GM19463 (cell line): ENCODE results near the gene ZNF584.
"Not testable (repeated sequence)": the region's sequence is repeated elsewhere in the genome, so short reads cannot be mapped to it uniquely, and the experiment has no call there.

Source experiments
- ATAC-seq: cut with Tn5 transposase; IDR thresholded peaks from one replicate; pipeline ENCODE4 v1.9.1; 2021; ENCODE audit warnings: mild to moderate bottlenecking, moderate library complexity; ENCODE audit not compliant: unreplicated experiment

ZNF584 gene

DNA sequence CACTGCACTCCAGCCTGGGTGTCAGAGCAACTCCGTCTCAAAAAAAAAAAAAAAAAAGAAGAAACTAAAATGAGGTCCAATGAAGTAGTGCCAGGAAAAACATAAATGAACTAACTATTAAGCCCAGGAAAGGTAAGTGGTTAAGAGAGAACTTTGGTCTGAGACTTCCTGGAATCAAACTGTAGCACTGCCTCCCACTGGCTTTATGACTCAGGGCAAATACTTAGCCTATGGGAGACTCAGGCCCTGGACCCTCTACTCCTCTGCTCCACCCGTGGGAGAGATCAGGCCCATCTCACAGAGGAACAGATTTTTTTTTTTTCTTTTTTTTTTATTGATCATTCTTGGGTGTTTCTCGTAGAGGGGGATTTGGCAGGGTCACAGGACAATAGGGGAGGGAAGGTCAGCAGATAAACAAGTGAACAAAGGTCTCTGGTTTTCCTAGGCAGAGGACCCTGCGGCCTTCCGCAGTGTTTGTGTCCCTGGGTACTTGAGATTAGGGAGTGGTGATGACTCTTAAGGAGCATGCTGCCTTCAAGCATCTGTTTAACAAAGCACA is 4.5 kb upstream of the ZNF584 start:
- ATAC-seq = not testable (repeated sequence)

DNA sequence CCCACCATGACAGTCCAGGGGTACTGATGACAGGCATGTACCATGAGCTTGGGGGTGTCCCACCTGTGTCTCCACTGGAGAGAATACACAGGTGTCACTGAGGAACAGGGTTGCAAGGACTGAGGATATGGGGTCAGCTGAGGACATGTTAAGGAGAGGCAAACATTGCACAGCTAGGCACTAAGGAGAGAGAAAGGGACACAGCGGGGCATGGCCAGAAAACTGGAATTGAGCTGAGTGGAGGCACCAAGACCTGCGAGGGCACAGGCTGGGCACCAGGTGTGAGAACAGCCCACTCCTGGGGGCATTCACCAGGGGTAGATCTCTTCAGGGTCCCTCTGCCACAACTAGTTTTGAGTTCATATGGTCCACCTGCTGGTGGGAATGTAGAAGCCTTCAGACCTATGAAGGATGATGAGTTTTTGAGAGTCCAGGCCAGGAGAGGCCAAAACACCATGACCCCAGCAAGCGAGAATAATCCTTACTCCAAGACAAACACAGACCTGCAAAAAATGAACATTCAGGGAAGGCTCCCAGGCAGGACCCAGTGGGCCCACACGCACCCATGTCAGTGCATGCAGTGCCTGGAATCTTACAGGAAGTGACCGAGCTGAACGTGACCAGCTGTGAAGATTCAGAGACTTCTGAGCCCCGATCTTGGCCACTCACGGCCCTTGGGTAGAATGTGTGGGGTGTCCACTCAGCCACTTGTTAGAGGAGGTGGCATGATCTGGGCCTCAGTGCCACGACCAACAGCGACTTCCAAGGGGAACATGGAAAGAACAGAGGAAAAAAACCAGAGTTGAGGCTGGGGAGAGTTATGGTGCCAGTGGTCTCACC is 1.4 kb upstream of the ZNF584 start:
- no peak for ATAC-seq

DNA sequence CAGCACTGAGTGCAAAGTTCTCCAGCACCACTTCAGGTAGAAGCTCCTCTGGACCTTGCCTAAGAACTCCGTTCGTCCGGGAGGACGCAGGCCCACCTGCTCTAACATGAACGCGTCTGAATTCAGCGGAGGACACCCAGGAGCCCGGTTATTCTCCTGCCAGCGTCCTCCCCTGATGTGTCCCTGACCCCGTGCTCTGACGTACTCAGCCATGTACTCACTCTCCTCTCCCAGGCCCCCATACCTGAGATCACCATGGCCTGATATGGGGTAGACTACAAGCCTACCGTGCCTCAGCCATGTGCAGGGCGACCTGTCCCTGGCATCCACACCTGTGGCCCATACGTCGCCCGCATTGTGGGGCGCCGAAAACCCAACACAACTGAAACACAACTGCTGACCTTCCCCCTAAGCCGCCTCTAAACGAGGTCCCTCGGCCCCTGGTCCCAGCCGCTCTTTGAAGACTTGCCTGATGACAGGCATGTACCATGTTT is 744 bp upstream of the ZNF584 start:
- no peak for ATAC-seq

DNA sequence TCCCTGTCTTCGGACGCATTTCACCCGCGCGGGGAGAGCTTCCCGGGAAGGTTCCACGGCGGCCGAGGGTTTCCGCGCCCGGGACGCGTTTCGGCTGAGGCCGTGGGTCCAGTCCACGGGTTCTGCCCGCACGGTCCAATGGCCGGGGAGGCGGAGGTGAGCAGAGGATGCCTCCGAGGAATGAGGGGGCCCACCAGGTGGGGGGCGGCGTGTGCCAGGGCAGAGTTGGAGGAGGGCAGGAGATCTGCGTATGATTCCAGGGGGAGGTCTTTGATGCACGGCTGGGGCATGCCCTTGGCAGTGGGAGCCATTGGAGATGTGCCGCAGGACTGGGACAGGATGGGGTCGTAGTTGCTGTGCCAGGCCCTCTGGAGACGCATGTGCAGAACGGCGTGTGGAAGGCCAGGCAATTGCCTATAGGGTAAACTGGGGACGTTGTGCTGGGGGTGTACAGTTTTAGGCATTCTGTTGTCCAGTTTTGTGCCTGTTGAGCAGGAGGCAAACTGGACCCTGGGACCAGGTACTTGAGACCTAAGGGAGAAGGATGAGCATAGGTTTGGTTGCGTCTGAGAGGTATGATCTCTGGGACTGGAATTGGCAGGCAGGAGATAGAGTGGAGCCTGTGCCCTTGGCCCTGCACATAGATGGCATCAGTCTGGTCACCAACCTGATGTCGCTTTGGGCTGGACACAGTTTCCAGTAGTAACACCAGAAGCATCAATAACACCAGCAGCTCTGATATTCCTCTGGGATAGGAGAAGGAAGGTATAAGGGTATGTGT is 751 bp downstream of the ZNF584 start:
- ATAC-seq = no peak

DNA sequence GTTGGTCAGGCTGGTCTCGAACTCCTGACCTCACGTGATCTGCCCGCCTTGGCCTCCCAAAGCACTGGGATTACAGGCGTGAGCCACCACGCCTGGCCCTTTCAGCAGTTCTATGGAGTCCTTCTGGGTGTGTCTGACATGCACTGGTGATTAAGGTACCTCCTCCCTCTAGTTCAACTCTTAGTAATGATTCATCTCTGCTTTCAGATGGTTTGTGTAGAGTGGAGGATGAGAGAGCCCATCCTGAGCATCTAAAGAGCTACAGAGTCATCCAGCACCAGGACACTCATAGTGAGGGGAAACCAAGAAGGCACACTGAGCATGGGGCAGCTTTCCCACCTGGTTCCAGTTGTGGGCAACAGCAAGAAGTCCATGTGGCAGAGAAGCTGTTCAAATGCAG is 8.2 kb downstream of the ZNF584 start:
- ATAC-seq = no peak

DNA sequence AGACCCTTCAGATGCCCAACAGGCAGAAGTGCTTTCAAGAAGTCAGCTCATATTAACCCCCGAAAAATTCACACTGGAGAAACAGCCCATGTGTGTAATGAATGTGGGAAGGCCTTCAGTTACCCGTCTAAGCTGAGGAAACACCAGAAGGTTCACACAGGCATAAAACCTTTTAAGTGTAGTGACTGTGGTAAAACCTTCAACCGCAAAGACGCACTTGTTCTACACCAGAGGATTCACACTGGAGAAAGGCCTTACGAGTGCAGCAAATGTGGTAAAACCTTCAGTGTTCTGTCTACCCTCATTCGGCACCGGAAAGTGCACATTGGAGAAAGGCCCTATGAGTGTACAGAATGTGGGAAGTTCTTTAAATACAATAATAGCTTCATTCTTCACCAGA is 8.6 kb downstream of the ZNF584 start:
- no peak for ATAC-seq

DNA sequence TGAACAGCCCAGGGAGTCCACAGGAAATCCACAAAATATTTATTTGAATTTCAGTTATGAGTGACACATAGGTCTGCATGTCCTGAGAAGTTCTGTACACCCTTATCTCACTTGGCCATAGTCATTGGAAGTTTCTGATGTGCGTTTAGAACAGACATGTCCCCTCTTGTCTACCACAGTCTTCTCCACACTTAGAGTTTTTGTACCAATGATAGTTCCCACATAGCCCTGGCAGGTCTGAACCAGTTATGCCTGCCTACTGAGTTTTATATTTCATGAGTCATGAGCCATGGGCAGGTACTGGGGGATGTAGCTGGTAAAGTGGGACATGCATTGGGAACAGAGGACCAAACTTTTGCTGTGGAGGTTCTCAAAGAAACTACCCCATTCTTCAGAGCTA is 20.2 kb downstream of the ZNF584 start:
- ATAC-seq = no peak

DNA sequence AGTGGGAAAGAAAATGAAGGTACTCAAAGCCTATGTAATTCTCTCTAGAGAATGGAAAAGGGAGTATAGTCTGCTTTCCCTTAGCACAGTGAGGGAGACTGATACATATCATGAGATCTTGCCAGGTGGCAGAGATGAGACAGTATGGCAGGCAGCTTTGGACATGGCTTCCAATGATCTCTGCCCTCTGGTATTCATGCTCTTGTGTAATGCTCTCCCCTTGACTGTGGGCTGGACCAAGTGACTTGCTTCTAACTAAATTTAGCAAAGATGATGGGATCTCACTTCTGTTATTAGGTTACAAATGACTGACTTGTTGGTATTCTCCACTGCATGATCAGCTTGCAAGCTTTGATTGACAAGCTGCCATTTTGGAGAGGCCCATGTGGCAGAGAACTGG is 21.3 kb downstream of the ZNF584 start:
- ATAC-seq = no peak

DNA sequence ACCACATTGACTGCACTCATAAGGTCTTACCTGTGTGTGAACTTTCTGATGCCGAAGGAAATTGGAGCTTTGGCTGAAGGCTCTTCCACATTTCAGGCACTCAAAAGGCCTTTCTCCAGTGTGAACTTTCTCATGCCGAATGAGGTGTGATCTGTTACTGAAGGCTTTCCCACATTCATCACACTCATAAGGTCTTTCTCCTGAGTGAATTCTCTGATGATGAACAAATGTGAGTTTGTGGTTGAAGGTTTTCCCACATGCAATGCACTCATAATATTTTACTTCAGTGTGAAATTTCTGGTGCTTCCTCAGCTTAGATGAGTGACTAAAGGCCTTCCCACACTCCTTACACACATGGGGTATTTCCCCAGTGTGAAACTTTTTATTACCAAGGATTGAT is 25.8 kb downstream of the ZNF584 start:
- no peak for ATAC-seq

DNA sequence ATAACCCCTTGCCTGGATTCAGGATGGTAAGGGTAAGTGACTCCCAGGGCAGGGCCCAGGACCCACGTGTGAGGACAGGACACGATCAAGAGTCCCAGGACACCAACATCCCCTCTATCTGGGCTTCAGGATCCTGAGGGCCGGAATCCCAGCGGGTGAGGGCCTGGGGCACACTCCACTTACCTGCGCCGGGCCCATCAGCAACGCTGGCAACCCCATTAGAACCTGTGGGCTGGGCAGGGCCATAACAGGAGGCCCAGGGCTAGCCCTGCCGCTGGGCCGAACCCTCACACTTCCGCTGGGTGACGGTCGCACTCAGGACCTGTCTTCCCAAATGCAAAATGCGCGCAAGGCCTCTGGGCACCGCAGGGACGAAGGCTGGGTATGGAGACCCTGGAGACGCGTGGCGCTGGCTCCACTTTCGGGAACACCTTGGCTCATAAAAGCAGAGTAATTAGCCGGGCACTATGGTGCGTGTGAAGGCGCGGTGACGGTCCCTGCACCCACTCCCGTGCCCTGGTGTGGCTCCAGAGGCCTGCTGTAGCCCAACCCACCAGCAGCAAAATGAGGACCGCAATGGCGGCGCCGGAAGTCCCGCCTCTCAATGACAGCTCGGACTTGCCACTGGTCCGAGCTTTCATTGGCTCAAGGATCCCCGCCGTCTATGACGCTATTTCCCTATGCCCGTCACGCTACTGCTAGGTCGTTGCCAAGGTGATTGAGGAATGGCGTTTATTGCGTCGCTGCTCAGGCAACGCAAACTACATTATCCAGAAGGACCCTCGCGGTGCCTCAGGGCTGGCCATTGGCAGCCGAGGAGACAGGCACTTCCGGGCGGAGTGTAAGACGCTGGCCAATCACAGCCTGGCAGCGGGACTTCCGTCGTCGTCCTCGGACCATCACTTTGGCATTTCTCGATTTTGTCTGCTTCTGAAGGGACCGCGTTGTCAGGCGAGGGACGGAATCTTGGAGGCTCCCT is 31.4 kb downstream of the ZNF584 start, which contains the start of gene ZNF132:
TSS of gene ZNF132 (minus strand) at position 578 of the 979 bp plus-strand sequence. CDS start at position 246, 332 bp downstream.
- ATAC-seq = peak; percentile 95

DNA sequence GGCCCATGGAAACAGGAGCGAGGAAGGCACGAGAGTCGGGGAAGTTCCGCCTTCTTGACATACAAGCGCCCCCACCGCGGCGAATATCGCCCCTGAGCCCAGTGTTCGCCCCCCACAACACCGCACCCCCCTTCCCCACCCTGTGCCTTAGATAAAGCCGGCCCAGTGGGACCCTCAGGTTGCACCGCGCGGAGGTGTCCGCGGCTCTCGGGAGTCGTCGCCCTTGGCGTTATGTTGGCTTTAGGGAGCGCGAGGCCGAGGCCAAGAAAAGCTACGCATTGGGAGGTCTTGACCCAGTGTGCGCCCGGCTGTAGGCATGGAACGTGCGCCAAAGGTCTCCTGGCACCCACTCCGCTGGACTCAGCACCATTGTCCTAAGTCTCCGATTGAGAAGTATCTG is 32.1 kb downstream of the ZNF584 start:
- ATAC-seq = no peak

DNA sequence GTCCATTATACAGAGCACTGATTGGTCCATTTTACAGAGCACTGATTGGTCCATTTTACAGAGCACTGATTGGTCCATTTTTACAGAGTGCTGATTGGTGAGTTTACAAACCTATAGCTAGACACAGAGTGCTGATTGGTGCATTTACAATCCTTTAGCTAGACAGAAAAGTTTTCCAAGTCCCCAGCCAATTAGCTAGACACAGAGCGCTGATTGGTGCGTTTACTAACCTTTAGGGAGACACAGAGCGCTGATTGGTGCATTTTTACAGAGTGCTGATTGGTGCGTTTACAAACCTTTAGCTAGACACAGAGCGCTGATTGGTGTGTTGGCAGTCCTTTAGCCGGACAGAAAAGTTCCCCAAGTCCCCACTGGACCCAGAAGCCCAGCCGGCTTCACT is 34.5 kb downstream of the ZNF584 start:
- ATAC-seq = not testable (repeated sequence)

DNA sequence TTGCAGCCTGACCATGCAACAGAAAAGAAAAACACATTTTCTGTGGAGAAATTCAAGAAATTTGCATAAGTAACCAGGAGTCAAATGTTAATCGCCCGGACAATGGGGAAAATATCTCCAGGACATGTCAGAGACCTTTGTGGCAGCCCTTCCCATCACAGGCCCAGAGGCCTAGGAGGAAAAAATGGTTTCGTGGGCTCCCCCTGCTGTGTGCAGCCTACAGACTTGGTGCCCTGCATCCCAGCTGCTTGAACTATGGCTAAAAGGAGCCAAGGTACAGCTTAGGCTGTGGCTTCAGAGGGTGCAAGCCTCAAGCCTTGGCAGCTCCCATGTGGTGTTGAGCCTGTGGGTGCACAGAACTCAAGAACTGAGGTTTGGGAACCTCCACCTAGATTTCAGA is 40.4 kb downstream of the ZNF584 start:
- not testable (repeated sequence) for ATAC-seq

DNA sequence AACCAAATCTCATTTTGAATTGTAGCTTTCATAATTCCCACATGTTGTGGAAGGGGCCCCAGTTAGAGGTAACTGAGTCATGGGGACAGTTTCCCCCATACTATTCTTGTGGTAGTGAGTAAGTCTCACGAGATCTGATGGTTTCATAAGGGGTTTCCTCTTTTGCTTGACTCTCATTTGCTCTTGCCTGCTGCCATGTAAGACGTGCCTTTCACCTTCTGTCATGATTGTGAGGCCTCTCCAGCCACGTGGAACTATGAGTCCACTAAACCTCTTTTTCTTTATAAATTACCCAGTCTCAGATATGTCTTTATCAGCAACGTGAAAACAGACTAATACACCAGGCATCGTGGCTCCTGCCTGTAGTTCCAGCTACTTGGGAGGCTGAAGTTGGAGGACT is 41.5 kb downstream of the ZNF584 start:
- not testable (repeated sequence) for ATAC-seq

DNA sequence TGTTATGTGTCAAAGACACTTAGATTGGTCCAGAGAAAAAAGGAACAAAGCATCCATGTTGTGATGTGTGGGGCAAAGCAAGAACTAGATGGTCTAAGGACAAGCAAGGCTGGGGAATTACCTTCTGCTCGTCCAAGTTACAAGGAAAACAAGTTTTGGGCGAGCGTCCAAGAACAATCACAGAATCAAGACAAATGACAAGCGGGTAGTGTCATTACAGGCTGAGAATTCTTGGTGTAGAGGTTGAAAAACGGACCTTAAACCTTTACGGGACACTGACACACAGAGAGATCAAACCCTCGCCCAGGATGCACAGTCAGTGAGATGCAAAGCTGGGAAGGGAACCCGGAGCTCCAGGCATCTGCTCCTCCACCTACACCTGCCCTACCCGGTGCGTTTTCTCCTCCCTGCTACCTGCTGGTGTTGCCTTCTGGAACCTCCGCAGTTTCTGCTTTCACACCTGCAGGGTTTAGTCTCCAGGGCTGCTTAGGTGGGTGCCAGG is 42.5 kb downstream of the ZNF584 start:
- ATAC-seq = peak; percentile 7

DNA sequence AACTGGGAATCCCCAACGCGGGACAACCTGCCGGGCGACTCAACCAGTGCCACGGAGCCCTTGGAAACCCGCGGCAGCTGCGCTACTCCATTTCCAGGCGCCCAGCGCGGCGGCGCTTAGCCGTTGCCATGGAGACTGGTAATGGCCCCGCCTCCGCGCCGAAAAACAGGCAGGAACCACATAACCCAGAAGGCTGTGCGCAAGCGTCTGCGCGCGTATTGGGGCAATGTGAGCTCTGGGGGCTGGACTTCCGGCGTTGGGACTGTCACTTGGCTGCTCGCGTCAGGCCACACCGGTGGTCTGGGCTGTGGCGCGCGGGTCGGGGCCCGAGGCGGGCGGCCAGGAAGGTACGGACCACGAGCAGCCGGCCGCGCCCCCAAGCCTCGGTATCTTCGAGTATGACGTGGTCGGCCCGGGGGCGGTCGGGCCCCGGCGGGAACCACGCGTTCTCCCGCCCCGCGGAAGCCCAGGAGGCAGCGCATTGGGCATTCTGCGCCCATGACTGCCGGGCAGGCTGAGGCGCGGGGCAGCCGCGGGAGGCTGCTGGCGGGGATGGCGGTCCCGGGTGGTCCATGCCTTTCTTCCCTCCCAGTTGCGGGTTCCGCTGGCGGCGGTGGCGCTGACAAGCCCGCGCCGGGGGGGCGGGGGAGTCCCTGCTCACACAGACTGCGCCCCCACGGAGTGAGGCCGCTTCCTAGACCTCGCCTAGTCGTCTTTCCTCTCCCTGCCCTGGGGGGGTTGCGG is 43.1 kb downstream of the ZNF584 start, which contains the start of gene ZNF324B:
TSS of gene ZNF324B (plus strand) at position 265 of the 744 bp plus-strand sequence. CDS start 2,080 bp downstream, outside the sequence.
- ATAC-seq = peak; percentile 97

DNA sequence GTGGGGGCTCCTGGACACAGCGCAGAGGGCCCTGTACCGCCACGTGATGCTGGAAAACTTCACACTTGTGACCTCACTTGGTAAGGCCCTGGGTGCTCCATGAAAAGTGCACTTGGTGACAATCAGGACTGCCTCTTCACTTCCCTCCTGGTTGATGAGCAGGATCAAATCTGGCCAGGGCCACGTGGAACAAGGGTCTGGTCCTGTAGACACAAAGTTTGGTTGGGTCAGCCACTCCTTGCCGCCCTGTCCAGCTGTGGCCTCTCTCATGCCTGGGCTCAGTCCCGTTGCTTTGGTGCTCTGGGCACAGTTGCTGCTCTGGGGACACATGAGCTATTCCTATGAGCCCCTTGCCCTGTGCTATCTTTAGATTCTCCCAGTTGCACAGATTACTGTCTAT is 45.3 kb downstream of the ZNF584 start:
- ATAC-seq = no peak

DNA sequence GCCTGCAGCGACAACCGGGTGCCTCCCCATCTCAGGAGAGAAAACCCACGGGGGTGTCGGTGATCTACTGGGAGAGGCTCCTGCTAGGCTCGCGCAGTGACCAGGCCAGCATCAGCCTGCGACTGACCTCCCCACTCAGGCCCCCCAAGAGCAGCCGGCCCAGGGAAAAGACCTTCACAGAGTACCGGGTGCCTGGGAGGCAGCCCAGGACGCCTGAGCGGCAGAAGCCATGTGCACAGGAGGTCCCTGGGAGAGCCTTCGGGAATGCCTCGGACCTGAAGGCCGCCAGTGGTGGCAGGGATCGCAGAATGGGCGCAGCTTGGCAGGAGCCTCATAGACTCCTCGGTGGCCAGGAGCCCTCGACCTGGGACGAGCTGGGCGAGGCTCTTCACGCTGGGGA is 46.9 kb downstream of the ZNF584 start:
- ATAC-seq = no peak

DNA sequence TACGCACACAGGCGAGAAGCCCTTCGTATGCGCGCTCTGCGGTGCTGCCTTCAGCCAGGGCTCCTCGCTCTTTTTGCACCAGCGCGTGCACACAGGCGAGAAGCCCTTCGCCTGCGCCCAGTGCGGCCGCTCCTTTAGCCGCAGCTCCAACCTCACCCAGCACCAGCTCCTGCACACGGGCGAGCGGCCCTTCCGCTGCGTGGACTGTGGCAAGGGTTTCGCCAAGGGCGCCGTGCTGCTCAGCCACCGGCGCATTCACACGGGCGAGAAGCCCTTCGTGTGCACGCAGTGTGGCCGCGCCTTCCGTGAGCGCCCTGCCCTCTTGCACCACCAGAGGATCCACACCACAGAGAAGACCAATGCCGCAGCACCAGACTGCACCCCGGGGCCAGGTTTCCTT is 47.7 kb downstream of the ZNF584 start:
- no peak for ATAC-seq
